ENCODE data around the gene RXRA. TPM values are rescaled to one million over a fixed set of nuclear protein-coding genes. Genes with fewer than 3 reads are reported as not detected.

Gene RXRA
- polyA plus RNA-seq, 4 donors, result 30.8 to 83.5 (median 41.5) TPM

- H3K4me3 ChIP-seq (ENCODE audit: low read depth in 1 of 3, low read length in 3 of 3), result no peak overlapping the region
- DNase-seq, result peak in 1 of 2 donors; percentile 38
- peak overlapping the region in 1 of 3 donors; percentile 78 for H3K27ac ChIP-seq (ENCODE audit: low read depth in 1 of 3, low read length in 2 of 3)
- peaks cover 0 to 69% (median 2%) of the 10 kb centered on the region in 3 donors for H3K4me1 ChIP-seq (ENCODE audit: control insufficient read depth in 3 of 3, insufficient read depth in 2 of 3, low read depth in 1 of 3, low read length in 2 of 3)
- no peaks in the 10 kb centered on the region for H3K9me3 ChIP-seq (ENCODE audit: control insufficient read depth in 2 of 2, insufficient read depth in 1 of 2, low read depth in 1 of 2, low read length in 1 of 2)
- no peak for FAIRE-seq
- H3K27me3 ChIP-seq (ENCODE audit: control insufficient read depth in 3 of 3, insufficient read depth in 3 of 3, low read length in 3 of 3), result peaks cover 0 to 6% (median 0%) of the 10 kb centered on the region in 3 donors
- H3K36me3 ChIP-seq (ENCODE audit: control insufficient read depth in 3 of 3, insufficient read depth in 2 of 3, low read depth in 1 of 3, low read length in 3 of 3), result peaks cover 4 to 68% (median 7%) of the 10 kb centered on the region in 3 donors
- 33 to 68% (median 60%) methylated on average over 14 to 19 of the region's 19 CpGs for WGBS, 3 donors
Observed at GRCh38 chr9:134438195-134438788, 112.0 kb downstream of the RXRA start.

- Histone ChIP-seq H3K4me3 (ENCODE audit: low read depth in 1 of 3, low read length in 3 of 3) (no peak overlapping the region), H3K27me3 (ENCODE audit: control insufficient read depth in 3 of 3, insufficient read depth in 3 of 3, low read length in 3 of 3) (peaks cover 0 to 6% (median 0%) of the 10 kb centered on the region in 3 donors), H3K27ac (ENCODE audit: low read depth in 1 of 3, low read length in 2 of 3) (peak overlapping the region in 1 of 3 donors; percentile 17), H3K9me3 (ENCODE audit: control insufficient read depth in 2 of 2, insufficient read depth in 1 of 2, low read depth in 1 of 2, low read length in 1 of 2) (no peaks in the 10 kb centered on the region), H3K36me3 (ENCODE audit: control insufficient read depth in 3 of 3, insufficient read depth in 2 of 3, low read depth in 1 of 3, low read length in 3 of 3) (peaks cover 2 to 58% (median 4%) of the 10 kb centered on the region in 3 donors), H3K4me1 (ENCODE audit: control insufficient read depth in 3 of 3, insufficient read depth in 2 of 3, low read depth in 1 of 3, low read length in 2 of 3) (peaks cover 2 to 66% (median 3%) of the 10 kb centered on the region in 3 donors)
- WGBS, 3 donors, result 89 to 93% (median 90%) methylated on average over 23 of the region's 23 CpGs
- no peak for DNase-seq
- FAIRE-seq, result no peak
Observed at GRCh38 chr9:134439368-134439784, 113.1 kb downstream of the RXRA start.

GRCh38 chr9:134440636-134441226 is 114.5 kb downstream of the RXRA start:
- peaks cover 2 to 50% (median 4%) of the 10 kb centered on the region in 3 donors for H3K36me3 ChIP-seq (ENCODE audit: control insufficient read depth in 3 of 3, insufficient read depth in 2 of 3, low read depth in 1 of 3, low read length in 3 of 3)
- H3K27ac ChIP-seq (ENCODE audit: low read depth in 1 of 3, low read length in 2 of 3), result no peak overlapping the region
- H3K9me3 ChIP-seq (ENCODE audit: control insufficient read depth in 2 of 2, insufficient read depth in 1 of 2, low read depth in 1 of 2, low read length in 1 of 2), result peaks cover 0 to 6% of the 10 kb centered on the region in 2 donors
- no peak for FAIRE-seq
- H3K4me1 ChIP-seq (ENCODE audit: control insufficient read depth in 3 of 3, insufficient read depth in 2 of 3, low read depth in 1 of 3, low read length in 2 of 3), result peaks cover 0 to 53% (median 3%) of the 10 kb centered on the region in 3 donors
- WGBS, 3 donors, result 51 to 69% (median 53%) methylated on average over 16 of the region's 16 CpGs
- no peak overlapping the region for H3K4me3 ChIP-seq (ENCODE audit: low read depth in 1 of 3, low read length in 3 of 3)
- peaks cover 0 to 6% (median 0%) of the 10 kb centered on the region in 3 donors for H3K27me3 ChIP-seq (ENCODE audit: control insufficient read depth in 3 of 3, insufficient read depth in 3 of 3, low read length in 3 of 3)
- DNase-seq, result no peak

GRCh38 chr9:134441227-134442084 is 115.2 kb downstream of the RXRA start:
- Histone ChIP-seq H3K9me3 (ENCODE audit: control insufficient read depth in 2 of 2, insufficient read depth in 1 of 2, low read depth in 1 of 2, low read length in 1 of 2) (peaks cover 0 to 6% of the 10 kb centered on the region in 2 donors), H3K4me1 (ENCODE audit: control insufficient read depth in 3 of 3, insufficient read depth in 2 of 3, low read depth in 1 of 3, low read length in 2 of 3) (peaks cover 0 to 46% (median 3%) of the 10 kb centered on the region in 3 donors), H3K4me3 (ENCODE audit: low read depth in 1 of 3, low read length in 3 of 3) (no peak overlapping the region), H3K36me3 (ENCODE audit: control insufficient read depth in 3 of 3, insufficient read depth in 2 of 3, low read depth in 1 of 3, low read length in 3 of 3) (peaks cover 2 to 43% (median 2%) of the 10 kb centered on the region in 3 donors), H3K27me3 (ENCODE audit: control insufficient read depth in 3 of 3, insufficient read depth in 3 of 3, low read length in 3 of 3) (peaks cover 0 to 8% (median 0%) of the 10 kb centered on the region in 3 donors), H3K27ac (ENCODE audit: low read depth in 1 of 3, low read length in 2 of 3) (no peak overlapping the region)
- WGBS, 3 donors, result 25 to 61% (median 42%) methylated on average over 21 to 26 of the region's 26 CpGs
- FAIRE-seq, result no peak
- DNase-seq, result peak in 1 of 2 donors; percentile 29

GRCh38 chr9:134442085-134442474 is 115.8 kb downstream of the RXRA start:
- Histone ChIP-seq H3K4me3 (ENCODE audit: low read depth in 1 of 3, low read length in 3 of 3) (no peak overlapping the region), H3K36me3 (ENCODE audit: control insufficient read depth in 3 of 3, insufficient read depth in 2 of 3, low read depth in 1 of 3, low read length in 3 of 3) (peaks cover 0 to 36% (median 2%) of the 10 kb centered on the region in 3 donors), H3K27me3 (ENCODE audit: control insufficient read depth in 3 of 3, insufficient read depth in 3 of 3, low read length in 3 of 3) (peaks cover 0 to 11% (median 1%) of the 10 kb centered on the region in 3 donors), H3K9me3 (ENCODE audit: control insufficient read depth in 2 of 2, insufficient read depth in 1 of 2, low read depth in 1 of 2, low read length in 1 of 2) (peaks cover 0 to 6% of the 10 kb centered on the region in 2 donors), H3K27ac (ENCODE audit: low read depth in 1 of 3, low read length in 2 of 3) (no peak overlapping the region), H3K4me1 (ENCODE audit: control insufficient read depth in 3 of 3, insufficient read depth in 2 of 3, low read depth in 1 of 3, low read length in 2 of 3) (peaks cover 0 to 39% (median 3%) of the 10 kb centered on the region in 3 donors)
- DNase-seq (no peak), FAIRE-seq (no peak)
- WGBS, 3 donors, result 7 to 12% (median 8%) methylated on average over 10 to 12 of the region's 12 CpGs

- Histone ChIP-seq H3K27ac (ENCODE audit: low read depth in 1 of 3, low read length in 2 of 3) (no peak overlapping the region), H3K4me1 (ENCODE audit: control insufficient read depth in 3 of 3, insufficient read depth in 2 of 3, low read depth in 1 of 3, low read length in 2 of 3) (peaks cover 0 to 34% (median 3%) of the 10 kb centered on the region in 3 donors), H3K4me3 (ENCODE audit: low read depth in 1 of 3, low read length in 3 of 3) (no peak overlapping the region), H3K9me3 (ENCODE audit: control insufficient read depth in 2 of 2, insufficient read depth in 1 of 2, low read depth in 1 of 2, low read length in 1 of 2) (peaks cover 0 to 6% of the 10 kb centered on the region in 2 donors), H3K36me3 (ENCODE audit: control insufficient read depth in 3 of 3, insufficient read depth in 2 of 3, low read depth in 1 of 3, low read length in 3 of 3) (peaks cover 0 to 31% (median 0%) of the 10 kb centered on the region in 3 donors), H3K27me3 (ENCODE audit: control insufficient read depth in 3 of 3, insufficient read depth in 3 of 3, low read length in 3 of 3) (peaks cover 0 to 11% (median 2%) of the 10 kb centered on the region in 3 donors)
- no peak for DNase-seq
- no peak for FAIRE-seq
- 18 to 28% (median 20%) methylated on average over 21 of the region's 21 CpGs for WGBS, 3 donors
Observed at GRCh38 chr9:134442486-134443173, 116.4 kb downstream of the RXRA start.

- peaks cover 0 to 11% (median 2%) of the 10 kb centered on the region in 3 donors for H3K27me3 ChIP-seq (ENCODE audit: control insufficient read depth in 3 of 3, insufficient read depth in 3 of 3, low read length in 3 of 3)
- peak overlapping the region in 2 of 3 donors; percentile 2 to 52 for H3K27ac ChIP-seq (ENCODE audit: low read depth in 1 of 3, low read length in 2 of 3)
- peaks cover 0 to 10% of the 10 kb centered on the region in 2 donors for H3K9me3 ChIP-seq (ENCODE audit: control insufficient read depth in 2 of 2, insufficient read depth in 1 of 2, low read depth in 1 of 2, low read length in 1 of 2)
- 9 to 17% (median 12%) methylated on average over 25 to 27 of the region's 27 CpGs for WGBS, 3 donors
- H3K4me3 ChIP-seq (ENCODE audit: low read depth in 1 of 3, low read length in 3 of 3), result no peak overlapping the region
- peaks cover 0 to 26% (median 3%) of the 10 kb centered on the region in 3 donors for H3K4me1 ChIP-seq (ENCODE audit: control insufficient read depth in 3 of 3, insufficient read depth in 2 of 3, low read depth in 1 of 3, low read length in 2 of 3)
- H3K36me3 ChIP-seq (ENCODE audit: control insufficient read depth in 3 of 3, insufficient read depth in 2 of 3, low read depth in 1 of 3, low read length in 3 of 3), result peaks cover 0 to 23% (median 0%) of the 10 kb centered on the region in 3 donors
- DNase-seq (peak; percentile 92 to 93), FAIRE-seq (no peak)
Observed at GRCh38 chr9:134443174-134444037, 117.2 kb downstream of the RXRA start.

Data from small intestine (tissue), 7 donors.